DMS 273 (cell line): ENCODE data around the gene DYRK1A.
A peak's percentile ranks its signal among the peaks of the same experiment; 100 is the strongest.

ENCODE experiments used
- DNase-seq: peaks from one replicate; lab custom pipeline; 2025; ENCODE audit not compliant: unreplicated experiment; lab: John Stamatoyannopoulos, UW

DYRK1A gene

DNA sequence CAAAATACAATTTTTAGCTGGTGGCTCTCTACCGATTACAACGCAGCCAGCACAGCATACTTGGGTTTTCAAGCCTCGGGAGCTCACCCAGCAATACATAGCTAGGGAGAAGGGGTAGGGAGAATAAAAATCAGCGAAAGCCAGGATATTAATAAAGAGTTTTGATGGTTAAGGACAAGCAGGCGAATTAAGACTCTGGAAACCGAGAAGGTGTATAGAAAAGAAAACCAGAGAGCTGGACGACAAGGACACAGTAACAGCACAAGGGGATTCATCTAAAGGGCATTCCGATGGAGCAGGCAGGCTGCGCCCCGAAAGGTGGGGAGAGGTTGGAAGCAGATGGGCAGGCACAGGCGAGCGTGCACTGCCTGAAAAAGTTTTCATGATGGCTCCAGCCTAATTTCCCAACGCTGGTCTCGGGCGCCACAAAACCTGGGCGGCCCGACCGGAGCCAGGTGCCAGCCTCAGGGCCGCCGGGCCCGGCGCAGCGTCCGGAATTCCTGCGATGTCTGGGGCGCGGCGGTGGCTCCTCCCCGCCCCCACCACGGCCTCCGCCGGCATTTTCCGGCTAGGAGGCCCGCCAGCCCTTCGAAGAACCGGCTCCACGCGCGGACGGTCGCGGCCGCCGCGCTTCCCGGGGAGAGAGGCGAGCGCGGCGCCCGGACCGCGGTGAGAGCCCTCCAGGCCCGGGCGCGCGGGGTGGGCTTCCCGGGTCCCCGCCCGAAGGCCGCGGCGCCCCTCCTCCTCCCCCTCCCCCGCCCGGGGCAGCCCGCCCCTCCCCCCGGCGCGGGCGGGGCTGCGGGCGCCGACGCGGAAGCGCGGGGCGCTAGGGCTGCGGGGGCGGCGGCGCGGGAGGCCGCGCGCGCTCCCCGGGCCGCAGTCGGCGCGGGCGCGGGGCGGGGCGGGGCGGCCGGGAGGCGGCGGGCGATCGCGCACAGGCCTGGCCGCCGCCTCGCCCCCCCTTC lies 774 bp upstream of the DYRK1A start:
- peak; percentile 90 for DNase-seq

DNA sequence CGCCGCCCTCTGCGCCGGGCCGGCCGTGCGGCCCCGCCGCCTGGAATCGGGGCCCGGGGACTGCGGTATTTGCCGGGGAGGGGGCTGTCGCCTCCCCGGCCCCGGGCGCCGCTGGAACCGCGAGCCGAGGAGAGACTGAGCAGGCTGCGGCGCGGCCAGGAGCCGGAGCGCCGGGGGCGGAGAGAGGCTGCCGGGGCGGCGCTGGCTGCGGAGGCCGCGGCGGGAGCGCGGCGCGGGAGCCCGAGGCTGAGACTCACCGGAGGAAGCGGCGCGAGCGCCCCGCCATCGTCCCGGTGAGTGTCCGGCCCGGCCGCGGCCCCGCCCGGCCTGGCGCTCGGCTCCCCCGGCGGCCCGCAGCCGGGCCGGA lies 746 bp downstream of the DYRK1A start:
- DNase-seq: peak; percentile 58

DNA sequence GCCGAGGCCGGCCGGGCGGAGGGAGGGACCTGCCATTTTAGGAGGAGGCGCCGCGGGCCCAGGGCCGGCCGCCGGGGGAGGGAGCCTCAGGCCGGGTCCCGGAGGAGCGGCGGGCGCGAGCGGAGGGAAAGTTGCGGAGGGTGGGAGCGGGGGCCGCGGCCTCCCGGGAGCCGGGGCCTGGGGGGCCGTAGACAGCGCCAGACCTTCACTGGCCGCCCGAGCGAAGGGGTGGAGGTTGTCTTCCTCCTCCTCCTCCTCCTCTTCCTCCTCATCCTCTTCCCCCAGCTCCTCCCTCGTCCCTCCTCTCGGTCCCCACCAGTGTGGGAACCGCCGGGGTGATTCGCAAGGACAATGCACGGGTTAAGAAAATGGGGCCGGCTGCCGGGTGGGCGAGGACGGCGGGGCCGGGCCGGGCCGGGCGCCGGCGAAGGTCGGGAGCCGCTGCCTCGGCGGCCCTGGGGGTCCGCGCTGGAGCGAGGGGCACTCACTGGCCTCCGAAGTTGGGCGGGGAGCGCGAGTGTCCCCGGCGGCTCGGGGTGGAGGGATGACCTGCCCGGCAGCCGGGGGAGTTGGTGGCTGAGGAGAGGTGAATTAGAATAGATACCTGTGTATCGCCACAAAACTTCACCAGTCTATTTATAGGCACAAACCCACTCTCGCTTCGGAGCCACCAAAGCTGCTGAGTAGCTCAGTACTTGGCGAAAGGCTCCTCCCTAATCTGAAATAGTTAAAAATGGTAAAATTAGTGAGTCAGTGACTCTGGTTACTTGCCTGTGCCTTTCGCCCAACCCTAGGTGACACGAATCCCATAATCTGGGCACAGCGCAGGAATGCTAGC lies 1.3 kb downstream of the DYRK1A start:
- peak; percentile 58 for DNase-seq

DNA sequence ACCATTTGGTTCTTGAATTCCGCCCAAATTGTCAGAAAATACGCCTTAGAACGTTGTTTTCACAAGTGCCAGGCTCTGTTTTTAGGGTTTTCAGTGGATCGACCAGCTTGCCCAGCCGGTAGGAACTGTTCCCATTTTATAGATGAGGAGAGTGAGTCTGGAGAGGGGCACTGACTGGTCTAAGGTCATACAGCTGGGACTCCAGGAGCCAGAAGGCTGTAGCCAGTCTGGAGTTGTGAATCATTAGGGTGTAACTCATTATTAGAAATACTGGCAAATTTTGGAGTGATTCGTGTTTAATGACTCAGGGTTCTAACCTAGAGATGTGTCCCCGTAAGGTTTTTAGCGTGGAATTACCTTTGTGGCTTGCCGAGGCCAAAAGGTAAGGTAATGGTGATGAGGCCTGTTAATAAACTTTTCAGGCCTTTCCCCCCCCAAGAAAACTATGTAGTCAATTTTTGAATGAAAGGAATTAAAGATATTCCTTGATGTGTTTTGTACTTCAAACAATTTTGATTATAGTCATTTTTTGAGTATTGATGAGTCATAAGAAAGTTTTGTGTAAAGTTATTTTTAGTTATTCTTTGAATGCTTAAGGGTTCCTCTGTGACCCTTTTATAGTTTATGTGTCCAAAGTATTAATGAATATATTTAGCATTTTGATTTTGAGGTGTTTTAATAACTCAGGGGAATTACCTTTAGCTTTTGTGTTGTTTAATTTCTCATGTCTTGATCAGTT lies 2.1 kb downstream of the DYRK1A start:
- peak; percentile 58 for DNase-seq

DNA sequence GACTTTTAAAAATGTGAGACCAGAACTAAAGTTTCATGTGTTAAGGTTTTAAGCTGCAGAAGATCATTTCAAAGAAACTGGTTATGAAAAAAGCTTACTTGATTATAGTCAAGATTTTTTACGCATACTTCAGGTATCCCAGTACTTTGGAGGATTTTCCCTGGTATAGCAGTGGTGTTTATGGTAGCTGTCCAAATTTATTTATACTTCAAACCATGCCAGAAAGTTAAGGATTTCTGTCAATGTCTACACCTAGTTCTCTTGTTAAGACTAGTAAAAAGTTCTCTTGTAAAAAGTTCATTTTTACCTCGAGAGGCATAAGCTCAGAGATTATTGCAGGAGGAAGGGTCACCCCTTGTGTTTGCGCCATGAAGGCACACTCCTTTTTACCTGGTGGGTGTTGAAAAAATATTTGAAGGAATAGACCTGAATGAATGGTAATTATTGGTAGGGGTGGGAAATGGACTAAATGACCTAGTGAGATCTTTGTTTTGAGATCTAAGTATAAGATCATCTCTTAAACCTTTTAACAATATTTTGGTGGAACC lies 2.8 kb downstream of the DYRK1A start:
- peak; percentile 19 for DNase-seq

DNA sequence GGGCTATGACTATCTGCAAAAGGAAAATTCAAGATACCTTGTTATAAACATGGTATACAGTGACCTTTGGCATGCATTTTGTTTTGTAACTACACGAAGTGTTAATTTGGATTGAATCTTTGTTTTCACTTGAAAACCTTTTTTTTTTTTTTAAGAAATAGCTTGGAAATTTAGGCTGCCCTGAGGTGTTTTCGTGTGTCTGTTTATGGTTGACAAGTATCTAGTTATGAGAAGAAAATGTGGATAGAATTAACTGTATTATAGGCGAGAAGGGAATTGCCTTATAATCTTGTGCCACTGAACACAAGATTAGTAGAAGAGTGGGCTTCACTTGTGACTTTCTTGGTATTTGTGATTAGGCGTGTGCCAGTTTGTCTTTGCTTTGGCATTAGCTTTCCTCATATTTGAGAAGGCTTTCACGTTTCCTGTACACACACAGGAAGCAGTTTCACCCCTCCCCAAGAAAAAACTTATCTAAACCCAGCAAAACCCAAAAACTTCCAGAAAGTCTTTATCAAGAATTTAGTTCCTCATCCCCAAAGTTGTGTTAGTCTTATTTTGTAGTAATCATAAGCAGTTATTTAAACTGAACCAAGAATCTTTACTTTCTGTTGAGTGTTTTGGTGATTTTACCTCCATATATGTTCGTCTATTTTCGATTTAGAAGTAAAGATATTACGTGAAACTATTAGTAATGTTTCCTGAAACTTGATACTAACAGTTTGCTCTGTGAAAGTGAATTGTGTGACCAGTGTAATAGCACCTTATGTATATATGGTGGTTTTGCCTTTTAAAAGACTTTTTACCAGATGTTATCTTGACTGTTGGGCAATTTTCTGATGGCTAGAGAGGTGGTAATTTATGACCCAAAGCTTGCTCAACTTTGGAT lies 3.8 kb downstream of the DYRK1A start:
- DNase-seq: peak; percentile 46

DNA sequence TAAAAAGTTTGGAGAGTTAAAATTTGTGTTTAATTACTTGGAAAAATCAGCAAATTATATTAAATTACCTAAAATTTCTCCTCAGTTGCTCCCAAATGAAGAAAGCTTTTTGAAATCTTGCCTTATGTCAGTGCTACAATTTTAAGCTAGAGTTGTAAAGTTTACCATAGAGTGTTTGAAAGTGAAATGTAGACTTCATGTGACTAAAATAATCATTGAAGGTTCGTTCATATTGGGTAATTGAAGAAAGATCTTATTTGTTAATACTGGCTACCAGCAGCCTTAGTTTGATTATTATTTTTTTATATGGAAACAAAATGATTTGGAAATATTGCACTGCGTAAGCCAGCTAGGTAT lies 4.4 kb downstream of the DYRK1A start:
- no peak for DNase-seq

DNA sequence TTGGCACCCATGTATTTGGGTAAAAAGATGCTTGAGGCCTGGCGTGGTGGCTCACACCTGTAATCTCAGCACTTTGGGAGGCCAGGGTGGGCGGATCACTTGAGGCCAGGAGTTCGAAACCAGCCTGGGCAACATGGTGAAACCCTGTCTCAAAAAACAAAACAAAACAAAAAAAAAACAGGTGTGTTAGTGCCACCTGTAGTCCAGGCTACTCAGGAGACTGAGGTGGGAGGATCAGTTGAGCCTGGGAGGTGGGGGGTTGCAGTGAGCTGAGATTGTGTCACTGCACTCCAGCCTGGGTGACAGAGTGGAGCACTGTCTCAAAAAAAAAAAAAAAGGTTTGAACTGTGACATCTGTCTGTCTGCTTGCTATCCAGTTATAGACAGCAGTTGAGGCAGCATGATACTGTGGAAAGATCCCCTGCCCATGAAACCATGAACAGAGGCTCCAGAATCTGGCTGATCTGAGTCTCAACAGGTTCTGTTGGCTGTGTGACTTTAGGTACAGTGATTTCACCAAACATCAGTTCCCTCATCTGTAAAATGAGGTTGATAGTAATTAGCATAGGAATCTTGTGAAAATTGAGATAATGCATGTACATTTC lies 5.7 kb downstream of the DYRK1A start:
- no peak for DNase-seq

DNA sequence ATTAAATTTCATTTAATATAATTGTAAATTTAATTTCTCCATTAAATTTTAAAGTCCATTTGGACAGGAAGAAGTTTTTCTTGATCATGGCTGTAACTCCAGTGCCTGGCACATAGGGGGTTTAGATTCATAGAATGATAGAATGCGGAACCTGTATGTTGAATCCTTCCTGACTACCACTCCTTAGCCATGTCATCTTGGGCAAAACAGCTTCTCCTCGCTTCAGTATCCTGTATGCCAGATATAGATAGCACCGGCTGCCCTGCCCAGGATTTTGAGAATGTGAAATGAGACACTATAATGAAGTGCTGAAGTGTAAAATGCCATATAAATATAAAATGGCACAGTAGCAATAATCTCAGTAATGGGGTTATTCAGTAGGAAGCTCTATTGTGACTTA lies 6.4 kb downstream of the DYRK1A start:
- DNase-seq: no peak

DNA sequence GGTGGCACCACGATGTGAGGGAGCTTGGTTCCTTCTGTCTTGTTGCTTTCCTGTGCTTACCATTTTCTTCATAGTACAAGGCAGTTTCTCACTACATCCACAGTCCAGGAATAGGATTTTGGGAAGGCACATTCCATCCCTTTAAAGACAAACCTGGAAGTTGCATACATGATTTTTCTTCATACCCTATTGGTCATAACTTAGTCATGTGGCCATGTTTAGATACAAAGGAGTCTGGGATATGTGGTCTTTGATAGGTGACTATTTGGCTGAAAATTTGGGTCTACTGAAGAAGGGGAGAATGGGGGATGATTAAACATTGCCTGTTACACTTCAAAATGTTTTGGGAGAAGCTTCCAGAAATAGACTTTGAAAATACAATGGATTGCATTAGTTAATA lies 7.0 kb downstream of the DYRK1A start:
- no peak for DNase-seq

DNA sequence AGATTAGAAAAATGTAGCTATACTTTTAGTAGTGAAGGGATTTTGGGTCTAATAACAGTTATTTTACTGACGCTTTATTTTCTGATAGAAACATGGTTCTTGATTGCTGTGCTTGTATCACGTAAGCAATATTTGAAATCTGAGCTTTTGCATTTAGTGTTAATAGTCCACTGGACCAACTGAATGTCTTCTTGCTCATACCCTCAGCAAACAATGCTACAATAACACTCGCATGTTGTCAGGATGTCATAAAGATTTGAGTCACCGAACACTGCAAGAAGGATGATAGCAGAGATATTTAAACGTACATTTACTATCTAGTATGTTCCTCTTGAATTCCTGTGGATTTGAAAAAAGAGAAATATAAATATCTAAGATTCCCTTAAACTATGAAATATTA lies 7.5 kb downstream of the DYRK1A start:
- DNase-seq: no peak

DNA sequence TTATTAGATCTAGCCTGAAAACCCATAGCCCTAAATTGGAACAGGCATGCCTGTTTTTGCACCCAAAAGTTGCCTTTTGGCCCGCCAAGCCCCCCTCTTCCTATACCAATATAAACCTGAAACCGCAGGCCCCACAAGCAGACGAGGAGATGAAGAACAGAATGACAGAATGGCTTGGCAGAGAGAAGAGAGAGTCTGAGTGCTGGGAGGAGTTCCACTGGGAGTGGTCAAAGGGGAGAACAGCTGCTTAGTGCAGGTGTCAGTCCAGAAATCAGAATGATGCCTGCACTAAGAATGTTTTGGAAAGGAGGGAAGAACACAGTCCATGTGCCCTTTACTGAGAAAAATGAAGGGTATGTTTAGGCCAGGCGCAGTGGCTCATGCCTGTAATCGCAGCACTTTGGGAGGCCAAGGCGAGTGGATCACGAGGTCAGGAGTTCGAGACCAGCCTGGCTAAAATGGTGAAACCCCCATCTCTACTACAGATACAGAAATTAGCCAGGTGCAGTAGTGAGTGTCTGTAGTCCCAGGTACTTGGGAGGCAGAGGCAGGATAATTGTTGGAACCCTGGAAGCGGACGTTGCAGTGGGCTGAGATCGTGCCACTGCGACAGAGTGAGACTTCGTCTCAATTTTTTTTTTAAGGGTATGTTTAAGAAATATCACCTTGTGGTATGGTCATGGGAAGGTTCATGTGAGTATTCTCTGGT lies 9.4 kb downstream of the DYRK1A start:
- peak; percentile 62 for DNase-seq

DNA sequence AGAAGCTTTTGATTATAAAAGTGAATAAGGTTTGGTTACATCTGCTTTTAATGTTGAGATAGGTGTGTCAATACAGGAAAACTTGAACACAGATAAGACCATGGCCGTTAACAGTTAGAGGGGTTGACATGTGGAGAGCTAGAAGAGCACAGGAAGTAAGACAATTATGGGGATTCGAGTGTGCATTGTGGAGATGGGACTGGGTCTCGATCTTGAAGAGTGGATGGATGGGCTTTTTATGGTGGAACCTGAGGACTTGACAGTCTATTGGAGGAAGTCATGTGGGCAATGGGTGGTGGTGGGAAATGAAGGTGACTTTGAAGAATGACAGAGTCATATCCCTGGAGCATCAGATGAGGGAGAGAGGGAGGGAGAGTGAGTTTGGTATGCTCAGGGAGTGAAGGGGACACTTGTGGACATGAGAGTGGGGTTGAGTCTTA lies 12.1 kb downstream of the DYRK1A start:
- DNase-seq: no peak

DNA sequence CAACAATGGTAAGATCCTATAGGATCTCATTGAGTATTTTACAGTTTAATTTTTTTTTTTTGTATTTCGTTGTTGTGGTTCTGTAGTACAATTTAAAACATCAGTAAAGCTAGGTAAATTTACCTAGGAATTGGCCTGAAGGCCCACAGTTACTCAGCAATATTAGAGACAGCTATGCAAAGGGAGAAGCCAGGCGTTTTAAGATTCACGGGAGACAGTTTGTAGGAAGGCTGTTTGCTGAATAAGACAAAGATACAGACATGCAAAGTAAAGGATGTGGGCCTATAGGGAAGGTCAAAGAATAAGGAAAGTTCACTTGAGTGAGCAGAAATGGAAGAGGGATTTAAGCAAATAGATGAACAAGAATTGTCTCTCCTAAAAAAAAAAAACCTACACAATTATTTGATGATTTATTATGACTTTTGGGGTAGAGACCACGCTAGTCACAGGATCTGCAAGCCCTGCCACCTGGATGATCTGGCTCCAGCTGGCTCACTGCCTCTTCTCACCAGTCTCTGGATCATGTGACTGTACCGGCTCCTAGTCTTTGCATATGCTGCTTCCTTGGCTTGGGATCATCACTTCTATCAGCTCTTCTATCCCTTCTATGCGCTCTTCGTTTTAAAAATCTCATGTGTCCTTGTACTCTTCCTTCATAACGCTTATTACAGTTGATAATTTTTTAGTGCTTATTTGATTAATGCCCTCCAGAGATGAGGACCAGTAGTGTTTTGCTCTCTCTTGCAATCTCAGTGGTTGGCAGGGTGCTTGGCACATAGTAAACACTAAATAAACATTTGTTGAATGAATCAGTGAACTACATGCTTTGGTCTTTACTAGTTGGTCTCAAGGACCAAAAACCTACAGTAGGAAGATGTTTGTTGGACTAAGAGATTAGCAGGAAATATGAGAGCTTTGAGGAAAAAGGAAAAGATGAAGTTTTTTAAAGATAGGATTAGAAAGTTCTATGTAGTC lies 14.1 kb downstream of the DYRK1A start:
- peak; percentile 74 for DNase-seq

DNA sequence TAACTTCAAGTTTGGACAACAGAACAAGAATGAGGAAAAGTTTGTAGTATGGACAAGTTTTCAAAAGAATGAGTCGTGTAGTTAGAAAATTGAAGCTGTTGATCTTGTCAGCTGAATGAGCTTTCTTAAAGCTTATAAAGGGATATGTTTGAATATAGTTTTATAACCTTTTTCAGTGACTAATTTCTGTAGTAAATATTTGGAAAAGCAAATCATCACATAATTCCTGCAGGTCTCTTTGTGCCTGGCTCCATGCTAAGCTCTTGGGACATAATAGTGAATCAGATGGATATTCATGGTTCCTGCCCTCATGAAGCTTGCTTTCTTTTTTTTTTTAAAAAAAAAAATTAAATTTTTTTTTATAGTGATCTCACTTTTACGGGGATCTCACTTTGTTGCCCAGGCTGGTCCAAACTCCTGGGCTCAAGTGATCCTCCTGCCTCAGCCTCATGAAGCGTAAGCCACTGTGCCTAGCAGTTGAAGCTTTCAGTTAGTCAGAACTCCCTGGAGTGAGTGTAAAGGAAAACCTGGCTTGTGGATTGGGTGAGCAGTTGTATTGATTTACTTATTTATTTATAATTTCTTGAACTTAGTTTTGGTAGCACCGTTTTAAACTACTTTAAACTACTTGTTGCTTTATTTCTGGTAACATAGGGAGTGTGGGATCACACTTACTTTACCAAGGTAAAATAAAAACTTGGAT lies 15.5 kb downstream of the DYRK1A start:
- DNase-seq: no peak

DNA sequence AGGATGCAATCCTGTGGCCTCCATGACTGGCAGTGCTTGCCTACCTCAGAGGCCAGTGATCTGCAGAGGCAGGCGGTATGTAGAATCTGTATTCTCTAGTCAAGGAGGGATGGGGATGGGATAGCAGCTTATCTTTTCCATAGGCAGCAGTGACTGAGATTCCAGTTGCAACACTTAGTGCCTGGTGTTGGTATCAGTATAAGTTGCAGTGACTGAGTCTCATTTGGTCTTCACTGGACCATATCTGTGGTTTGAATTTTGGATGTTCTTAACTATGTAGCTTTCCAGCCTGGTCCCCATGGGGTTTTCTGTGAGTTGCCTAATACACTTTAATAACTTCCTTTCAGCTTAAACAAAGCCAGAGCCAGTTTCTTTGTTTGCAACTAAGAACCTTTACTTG lies 16.5 kb downstream of the DYRK1A start:
- DNase-seq: no peak

DNA sequence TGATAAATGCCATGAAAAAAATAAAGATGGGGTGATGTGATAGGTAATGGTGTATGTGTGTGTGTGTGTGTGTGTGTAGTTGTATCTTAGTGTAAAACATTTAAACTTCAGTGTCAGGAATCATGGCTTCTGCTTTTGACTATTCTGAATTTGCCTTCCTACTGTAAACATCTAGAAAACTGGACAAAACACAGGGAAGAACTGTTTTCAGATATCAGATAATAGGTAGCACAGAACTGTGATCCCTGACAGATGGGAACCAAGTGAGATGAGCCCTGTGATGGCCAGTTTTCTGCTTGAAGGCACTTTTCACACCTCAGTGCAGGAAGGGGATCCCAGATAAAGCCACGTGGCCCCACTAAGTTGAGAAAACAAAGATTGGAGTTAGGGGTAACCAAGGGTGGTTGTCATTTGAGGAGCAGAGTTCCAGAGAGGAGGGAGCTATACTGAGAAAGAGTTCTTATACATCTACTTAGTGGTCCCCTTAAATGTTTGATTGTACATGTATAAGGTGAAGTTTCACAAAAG lies 17.3 kb downstream of the DYRK1A start:
- DNase-seq: no peak
